ENCODE data around the gene SUPT20HL2.
"Not testable (repeated sequence)": the region's sequence is repeated elsewhere in the genome, so short reads cannot be mapped to it uniquely, and the experiment has no call there.

Gene SUPT20HL2

DNA sequence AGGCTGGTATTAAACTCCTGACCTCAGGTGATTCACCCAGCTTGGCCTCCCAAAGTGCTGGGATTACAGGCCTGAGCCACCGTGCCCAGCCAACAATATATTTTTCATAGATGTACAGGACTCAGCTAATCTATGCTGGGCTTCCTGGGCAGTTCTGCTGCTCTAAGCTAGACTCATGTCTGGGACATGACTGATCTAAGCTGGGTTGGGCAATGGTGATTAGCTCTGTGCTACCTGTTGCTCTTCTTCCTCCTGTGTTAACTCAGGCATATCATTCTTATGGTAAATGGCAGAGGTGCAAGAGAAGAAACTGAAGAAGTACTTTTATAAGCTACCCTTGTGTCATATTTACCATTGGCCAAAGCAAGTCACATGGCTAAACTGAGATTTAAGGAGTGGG lies 11.4 kb upstream of the SUPT20HL2 start:
- TF ChIP-seq POLR2A (IDR thresholded peaks at IDR 0.05; ENCODE audit: low read length): no peak
- TF ChIP-seq GATA1 (IDR thresholded peaks at IDR 0.05; ENCODE audit: low read depth, low read length): no peak
- no peak for DNase-seq

DNA sequence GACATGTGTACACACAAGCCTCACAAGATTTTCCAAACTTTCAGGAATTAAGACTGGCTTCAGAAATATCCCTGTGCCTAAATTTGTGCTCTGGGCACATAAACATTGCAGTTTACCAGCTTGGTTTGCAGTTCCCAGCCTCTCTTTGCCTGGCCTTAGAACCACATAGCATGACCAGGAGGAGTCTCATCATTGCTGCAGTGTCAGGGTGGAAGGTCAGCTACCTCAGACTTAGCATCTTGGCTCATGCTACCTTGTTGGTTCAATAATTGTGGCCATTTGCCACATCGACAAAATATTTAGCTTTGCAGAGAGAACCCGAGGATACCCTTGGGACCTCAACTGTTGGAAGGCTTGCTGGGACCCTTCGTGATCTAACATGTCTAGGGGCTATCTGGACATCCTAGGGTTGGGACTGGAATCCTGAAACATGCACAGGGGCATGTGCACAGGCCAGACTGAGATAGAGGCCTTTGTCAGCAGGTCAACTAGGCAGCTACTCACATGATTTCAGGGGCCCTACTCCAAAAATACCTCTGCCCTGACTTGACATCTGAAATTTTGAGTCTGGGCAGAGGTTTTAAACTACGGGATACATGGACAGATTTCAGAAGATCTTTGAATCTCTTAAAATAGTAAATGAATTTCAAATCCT lies 8.0 kb upstream of the SUPT20HL2 start:
- no peak for DNase-seq
- TF ChIP-seq GATA1 (IDR thresholded peaks at IDR 0.05; ENCODE audit: low read depth, low read length) (no peak), POLR2A (IDR thresholded peaks at IDR 0.05; ENCODE audit: low read length) (no peak)

DNA sequence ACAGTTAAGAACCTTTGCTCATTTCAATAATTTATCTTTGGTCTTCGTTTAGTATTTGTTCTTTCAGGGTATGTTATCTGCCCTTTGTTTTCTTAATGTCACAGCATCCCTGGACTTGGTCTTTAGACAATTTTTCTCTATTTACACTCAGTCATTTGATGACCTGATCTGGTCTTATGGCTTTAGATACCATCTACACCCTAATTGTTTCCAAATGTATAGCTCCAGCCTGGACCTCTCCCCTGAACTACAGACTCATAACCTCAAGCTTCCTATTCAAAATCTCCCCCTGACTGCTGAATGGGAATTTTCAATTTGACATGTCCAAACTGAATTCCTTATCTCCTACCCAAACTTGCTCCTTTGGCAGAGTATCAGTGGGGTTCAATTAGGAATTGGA lies 3.7 kb upstream of the SUPT20HL2 start:
- TF ChIP-seq GATA1 (IDR thresholded peaks at IDR 0.05; ENCODE audit: low read depth, low read length): no peak
- TF ChIP-seq POLR2A (IDR thresholded peaks at IDR 0.05; ENCODE audit: low read length): no peak
- DNase-seq: no peak

- no peak for TF ChIP-seq POLR2A (IDR thresholded peaks at IDR 0.05; ENCODE audit: low read length)
- no peak for TF ChIP-seq GATA1 (IDR thresholded peaks at IDR 0.05; ENCODE audit: low read depth, low read length)
- DNase-seq: no peak
These were observed 2.2 kb upstream of the SUPT20HL2 start for GRCh38 chrX:24316111-24316510.

DNA sequence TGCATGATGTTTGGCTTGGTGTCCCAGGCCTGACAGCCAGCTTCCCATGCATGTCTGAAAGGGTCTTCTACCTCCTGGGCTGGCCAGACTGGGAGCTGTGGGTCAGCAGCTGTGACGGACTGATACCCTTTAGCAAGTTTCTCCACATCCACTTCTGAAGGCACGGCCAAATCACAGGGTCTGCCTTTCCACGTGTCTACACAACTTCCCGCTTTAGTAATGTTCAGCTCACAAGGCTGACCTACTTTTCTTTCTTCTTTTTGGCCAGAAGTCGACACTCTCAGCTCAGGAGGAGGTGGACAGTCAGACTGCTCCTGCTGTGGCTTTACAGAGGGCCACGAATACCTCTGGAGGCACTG lies 1.6 kb downstream of the SUPT20HL2 start:
- not testable (repeated sequence) for DNase-seq

DNA sequence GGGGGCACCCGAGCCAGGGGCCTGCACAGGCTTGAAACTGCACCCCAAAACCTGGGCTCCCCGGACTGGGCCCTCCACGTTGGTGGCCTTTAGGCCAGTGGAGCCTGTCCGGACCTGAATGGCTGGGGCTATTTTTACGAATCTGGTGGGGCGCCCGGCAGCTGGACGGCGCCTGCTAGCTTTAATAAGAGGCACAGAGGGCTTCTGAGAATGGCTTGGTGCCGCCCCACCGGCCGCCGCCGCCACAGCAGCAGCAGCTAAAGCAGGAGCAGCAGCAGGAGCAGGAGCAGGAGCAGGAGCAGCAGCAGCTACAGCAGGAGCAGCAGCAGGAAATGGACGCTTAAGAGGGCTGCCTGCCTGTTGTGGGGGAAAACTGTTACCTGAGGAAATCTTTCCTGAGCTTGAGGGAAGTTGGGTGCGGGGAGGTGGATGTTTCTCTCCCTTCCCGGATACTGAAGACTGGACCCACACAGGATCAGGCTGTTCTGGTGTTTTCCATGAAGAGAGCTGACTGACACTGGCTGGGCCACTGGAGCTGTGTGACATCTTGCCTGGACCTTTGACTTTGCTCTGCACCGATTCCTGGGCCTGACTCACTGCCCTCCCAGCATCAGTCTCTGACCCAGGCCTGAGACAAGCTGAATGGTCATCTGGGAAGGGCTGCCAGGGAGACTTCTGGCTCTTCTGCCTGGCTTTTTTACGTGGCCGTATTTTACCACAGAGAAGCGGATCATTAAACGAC lies 2.2 kb downstream of the SUPT20HL2 start:
- DNase-seq: not testable (repeated sequence)

DNA sequence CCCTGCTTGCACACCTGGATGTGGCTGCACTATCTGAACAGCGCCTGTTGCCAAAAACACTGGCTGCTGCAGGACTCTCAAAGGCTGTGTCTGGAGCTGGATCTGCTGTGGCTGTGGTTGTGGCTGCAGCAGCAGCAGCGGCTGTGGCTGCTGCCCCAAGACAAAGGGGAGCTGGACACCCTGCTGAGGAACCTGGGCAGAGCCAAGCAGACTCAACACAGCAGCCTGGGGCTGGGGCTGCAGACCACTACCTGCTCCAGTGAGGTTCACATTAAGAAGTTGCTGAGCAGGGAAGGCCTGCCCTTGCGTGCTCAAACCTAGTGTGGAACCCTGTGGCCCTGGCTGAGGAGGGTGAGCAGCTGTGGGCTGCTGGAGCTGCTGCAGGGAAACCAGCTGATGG lies 3.0 kb downstream of the SUPT20HL2 start:
- DNase-seq: not testable (repeated sequence)

DNA sequence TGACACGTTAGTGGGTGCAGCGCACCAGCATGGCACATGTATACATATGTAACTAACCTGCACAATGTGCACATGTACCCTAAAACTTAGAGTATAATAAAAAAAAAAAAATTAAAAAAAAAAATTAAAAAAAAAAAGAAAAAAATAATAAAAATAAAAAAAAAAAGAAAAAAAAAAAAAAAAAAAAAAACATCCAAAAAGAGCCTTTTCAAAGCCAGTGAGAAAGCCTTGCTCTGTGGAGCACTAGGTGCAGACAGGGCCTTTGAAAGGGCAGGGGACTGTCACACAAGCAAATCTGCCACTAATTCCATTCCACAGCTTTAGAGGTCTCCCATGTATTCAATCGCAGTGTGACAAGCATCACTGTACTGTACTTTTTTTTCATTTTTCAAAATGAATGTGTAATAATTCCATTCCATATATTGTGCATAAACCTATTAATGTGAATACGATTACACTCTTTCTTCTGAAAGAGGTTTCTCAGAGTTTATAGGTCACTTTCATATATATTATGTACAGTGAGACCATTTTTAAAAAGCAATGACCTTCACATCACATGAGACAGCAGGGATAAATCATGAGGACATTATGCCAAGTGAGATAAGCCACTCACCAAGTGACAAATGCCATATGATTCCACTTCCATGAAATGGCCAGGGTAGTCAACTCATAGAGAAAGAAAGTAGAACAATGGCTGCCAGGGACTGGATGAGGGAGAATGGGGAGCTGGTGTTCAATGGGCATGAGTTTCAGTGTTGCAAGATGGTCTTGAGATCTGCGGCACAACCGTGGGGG lies 4.1 kb downstream of the SUPT20HL2 start:
- DNase-seq: not testable (repeated sequence)

DNA sequence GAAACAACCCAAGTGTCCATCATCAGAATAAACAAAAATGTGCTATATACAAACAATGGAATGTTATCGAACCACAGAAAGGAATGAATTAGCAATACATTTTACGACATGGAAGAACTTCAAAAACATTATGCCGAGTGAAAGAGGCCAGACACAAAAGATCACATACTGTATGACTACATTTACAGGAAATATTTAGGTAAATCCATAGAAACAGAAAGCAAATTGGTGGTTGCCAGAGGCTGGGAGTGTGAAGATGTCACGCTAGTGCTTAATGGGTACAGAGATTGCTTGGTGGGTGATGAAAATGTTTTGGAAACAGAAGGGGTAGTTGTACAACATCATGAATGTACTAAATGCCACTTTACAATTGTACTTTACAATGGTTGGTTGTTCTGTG lies 5.1 kb downstream of the SUPT20HL2 start:
- DNase-seq: not testable (repeated sequence)

DNA sequence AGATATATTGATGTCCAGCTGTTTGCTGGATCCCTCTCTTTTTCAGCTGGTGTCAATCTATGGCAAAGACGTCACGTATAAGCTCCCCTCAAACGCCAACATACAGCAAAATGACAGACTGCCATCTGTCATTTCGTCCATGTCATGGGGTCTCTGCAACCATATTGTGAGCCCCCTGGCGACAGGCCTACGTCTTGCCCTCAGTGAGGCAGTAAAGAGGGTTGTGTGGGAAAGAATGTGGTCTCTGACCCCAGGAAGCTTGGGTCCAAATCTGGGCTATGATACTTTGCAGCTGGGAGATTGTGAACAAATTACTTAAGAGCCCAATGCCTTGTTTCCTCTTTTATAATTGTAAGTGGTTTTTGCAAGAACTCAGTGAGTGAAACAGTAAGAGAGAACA lies 7.4 kb downstream of the SUPT20HL2 start:
- peak; percentile 0 for DNase-seq
- TF ChIP-seq POLR2A (IDR thresholded peaks at IDR 0.05; ENCODE audit: low read length): no peak
- TF ChIP-seq GATA1 (IDR thresholded peaks at IDR 0.05; ENCODE audit: low read depth, low read length): no peak

GRCh38 chrX:24305905-24306304 lies 8.0 kb downstream of the SUPT20HL2 start:
- no peak for TF ChIP-seq POLR2A (IDR thresholded peaks at IDR 0.05; ENCODE audit: low read length)
- TF ChIP-seq GATA1 (IDR thresholded peaks at IDR 0.05; ENCODE audit: low read depth, low read length): no peak
- no peak for DNase-seq

GRCh38 chrX:24301806-24302205 lies 12.1 kb downstream of the SUPT20HL2 start:
- no peak for TF ChIP-seq POLR2A (IDR thresholded peaks at IDR 0.05; ENCODE audit: low read length)
- TF ChIP-seq GATA1 (IDR thresholded peaks at IDR 0.05; ENCODE audit: low read depth, low read length): no peak
- DNase-seq: no peak

- no peak for DNase-seq
- TF ChIP-seq POLR2A (IDR thresholded peaks at IDR 0.05; ENCODE audit: low read length): no peak
- no peak for TF ChIP-seq GATA1 (IDR thresholded peaks at IDR 0.05; ENCODE audit: low read depth, low read length)
These were observed 12.8 kb downstream of the SUPT20HL2 start for GRCh38 chrX:24301060-24301459.

- DNase-seq: no peak
- TF ChIP-seq GATA1 (IDR thresholded peaks at IDR 0.05; ENCODE audit: low read depth, low read length) (no peak), POLR2A (IDR thresholded peaks at IDR 0.05; ENCODE audit: low read length) (no peak)
These were observed 15.7 kb downstream of the SUPT20HL2 start for GRCh38 chrX:24298191-24298590.

DNA sequence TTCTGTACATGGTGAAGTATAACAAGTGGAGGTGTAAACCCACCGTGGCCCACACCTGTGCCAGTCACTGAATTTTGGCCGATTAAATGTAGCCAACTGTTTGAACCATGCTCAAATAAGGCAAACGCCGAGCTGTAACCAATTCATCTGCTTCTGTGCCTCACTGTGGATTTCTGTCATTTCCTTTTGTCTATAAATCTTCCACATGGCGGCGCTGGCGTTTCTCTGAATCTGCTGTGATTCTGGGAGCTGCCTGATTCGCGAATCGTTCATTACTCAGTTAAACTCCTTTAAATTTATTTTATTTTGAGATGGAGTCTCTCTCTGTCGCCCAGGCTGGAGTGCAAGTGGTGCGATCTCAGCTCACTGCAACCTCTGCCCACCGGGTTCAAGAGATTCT lies 19.2 kb downstream of the SUPT20HL2 start:
- peak in 1 of 2 experiments; percentile 7 for DNase-seq

More for the DNA sequence above, 19.2 kb downstream of the SUPT20HL2 start:
- TF ChIP-seq GATA1 (IDR thresholded peaks at IDR 0.05; ENCODE audit: low read depth, low read length) (no peak), POLR2A (IDR thresholded peaks at IDR 0.05; ENCODE audit: low read length) (no peak)
